Activated CD8-positive, alpha-beta memory T cell treated with anti-CD3 and anti-CD28 coated beads for 4 hours (primary cell): ENCODE measurements around the gene PRTFDC1.

Experiments
- DNase-seq, 2 donors: peaks; one replicate each; pipeline ENCODE4 v3.0.0-alpha.2; 2020; ENCODE audit warnings: low read depth in 2 of 2

Gene PRTFDC1

DNA sequence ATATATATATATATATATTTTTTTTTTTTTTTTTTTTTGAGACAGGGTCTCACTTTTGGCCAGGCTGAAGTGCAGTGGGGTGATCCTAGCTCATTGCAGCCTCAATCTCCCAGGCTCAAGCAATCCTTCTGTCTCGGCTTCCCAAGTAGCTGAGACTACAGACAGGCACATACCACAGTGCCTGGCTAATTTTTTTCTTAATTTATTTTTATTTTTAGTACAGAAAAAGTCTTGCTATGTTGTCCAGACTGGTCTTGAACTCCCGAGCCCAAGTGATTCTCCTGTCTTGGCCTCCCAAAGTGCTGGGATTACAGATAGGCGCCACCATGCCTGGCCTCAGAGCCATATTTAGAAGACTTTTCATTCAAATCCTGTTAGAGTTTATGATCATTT lies 79.6 kb downstream of the PRTFDC1 start:
- DNase-seq: no peak

GRCh38 chr10:24872049-24872789 lies 80.2 kb downstream of the PRTFDC1 start:
- DNase-seq: no peak

DNA sequence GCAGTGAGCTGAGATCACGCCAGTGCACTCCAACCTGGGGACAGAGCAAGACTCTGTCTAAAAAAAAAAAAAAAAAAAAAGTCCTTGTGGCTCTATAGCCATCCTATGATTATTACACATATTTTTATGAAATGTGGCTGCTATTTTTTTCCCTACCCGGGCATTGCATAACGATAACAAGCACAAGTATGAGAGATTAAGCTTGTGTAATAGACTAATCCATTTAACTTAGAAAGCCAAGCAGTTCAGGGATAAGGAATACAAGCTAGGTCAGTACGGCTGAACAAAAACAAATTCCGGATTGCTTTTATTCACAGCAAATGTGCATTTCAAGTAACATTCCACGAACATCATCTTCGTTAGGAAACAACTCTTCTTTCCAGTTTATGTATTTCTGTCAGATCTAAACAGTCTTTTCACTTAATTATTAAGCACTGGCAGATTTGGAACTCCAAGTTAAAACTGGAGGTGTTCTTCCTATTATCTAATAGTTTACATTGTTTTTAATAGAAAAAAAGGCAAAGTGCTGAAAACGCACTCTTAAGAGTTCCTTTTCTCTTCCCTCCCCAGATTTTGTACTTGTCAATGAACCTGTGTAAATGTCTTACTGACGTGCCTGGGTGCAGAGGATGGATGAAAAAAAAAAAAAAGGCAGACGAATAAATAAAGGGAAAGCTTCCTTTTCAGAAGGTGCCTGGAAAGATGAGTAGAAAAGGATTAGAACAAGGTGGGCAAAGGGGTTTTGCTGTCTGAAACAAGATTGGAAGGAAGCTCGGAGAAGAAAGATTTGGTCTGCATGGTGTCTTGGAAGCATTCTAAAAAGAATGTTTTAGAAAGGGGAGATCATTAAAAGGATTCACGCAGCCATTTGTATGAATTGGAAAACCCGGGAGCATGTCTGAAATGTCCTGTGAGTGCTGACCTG lies 81.1 kb downstream of the PRTFDC1 start:
- DNase-seq: no peak

DNA sequence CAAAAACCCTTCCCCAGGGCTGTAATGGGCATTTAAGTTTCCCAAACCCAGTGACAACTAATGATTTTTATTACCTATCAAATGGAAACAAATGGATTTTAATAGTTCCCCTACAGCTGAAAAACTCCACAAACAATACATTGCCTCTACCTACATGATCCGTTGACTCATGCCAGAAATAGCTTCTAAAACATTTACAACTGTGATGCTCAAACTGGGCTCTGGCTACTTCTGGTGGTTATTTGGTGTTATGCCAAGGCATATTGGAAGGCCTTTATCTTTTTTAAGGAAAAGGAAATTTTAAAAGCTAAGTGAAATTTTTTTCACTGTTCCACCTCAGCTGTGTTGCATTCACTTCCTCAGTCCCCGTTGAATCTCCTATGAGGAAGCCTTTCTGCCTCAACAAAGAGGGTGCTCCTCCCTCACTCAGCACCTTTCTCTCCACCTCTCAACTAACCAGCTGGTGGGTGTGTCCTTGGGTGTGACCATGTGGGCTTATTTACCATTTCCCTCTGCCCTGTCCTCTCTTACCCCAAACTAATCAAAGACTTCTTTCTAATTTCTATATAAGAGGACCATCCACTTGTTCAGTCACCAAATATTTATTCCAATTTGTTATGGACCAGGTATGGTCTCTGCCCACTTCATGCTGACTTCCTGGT lies 82.9 kb downstream of the PRTFDC1 start:
- DNase-seq: no peak

- no peak for DNase-seq
Observed at GRCh38 chr10:24866604-24867583, 85.5 kb downstream of the PRTFDC1 start.

DNA sequence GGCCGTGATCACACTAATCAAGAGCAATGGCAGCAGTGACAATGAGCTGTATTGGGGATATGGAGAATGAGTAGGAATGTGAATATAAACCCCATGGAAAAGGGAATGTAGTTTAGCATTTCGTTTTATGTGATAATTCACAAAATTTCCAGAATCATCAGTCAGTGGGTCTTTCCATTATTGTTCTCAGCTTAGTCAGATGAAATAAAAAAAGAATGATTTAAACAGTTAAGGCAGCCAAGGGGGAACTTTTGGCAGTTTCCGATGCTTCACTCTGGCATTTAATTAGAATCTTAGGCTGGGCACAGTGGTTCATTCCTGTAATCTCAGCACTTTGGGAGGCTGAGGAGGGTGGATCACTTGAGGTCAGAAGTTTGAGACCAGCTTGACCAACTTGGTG lies 86.6 kb downstream of the PRTFDC1 start:
- DNase-seq: no peak

DNA sequence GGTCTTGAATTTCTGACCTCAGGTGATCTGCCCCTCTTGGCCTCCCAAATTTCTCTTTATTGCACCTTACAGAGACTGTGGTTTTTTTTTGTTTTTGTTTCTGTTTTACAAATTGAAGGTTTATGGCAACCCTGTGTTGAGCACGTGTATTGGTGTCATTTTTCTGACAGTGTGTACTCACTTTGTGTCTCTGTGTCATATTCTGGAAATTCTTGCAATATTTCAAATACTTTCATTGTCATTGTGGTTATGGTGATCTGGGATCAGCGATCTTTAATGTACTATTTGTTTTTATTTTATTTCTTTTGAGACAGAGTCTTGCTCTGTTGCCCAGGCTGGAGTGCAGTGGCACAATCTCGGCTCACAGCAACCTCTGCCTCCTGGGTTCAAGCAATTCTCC lies 89.8 kb downstream of the PRTFDC1 start:
- no peak for DNase-seq

- DNase-seq: no peak
Observed at GRCh38 chr10:24858288-24859270, 93.8 kb downstream of the PRTFDC1 start.

GRCh38 chr10:24857031-24857725 lies 95.2 kb downstream of the PRTFDC1 start:
- DNase-seq: no peak

GRCh38 chr10:24854256-24854655 lies 98.2 kb downstream of the PRTFDC1 start:
- no peak for DNase-seq

GRCh38 chr10:24853661-24854060 lies 98.7 kb downstream of the PRTFDC1 start:
- DNase-seq: no peak

GRCh38 chr10:24851629-24852028 lies 100.8 kb downstream of the PRTFDC1 start:
- no peak for DNase-seq

DNA sequence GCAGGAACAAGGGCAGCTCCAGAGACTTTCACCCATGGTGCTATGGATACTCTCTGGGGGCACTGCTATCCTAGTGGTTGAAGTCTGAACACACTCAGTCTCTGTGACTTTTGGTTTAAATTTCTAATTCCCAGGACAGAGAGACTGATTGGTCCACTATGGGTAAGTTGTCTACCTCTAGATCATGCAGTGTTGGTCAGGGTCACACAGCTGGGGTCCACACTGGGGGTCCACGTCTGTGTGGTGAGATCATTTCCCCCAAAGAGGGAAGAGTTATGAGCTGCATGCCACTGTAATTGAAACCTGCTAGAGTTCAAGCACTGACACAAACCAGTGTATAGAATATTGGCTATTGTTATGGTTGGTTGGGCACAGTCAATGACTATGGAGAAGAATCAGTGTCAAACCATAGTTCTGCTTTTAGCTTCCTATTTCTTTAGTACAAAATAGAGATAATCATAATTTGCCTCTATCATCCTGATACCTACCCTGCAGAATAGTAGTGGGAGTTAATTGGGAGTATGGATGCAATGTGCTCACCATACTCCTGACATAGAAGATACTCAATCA lies 101.6 kb downstream of the PRTFDC1 start:
- DNase-seq: no peak

- DNase-seq: no peak
Observed at GRCh38 chr10:24849501-24850299, 102.7 kb downstream of the PRTFDC1 start.

DNA sequence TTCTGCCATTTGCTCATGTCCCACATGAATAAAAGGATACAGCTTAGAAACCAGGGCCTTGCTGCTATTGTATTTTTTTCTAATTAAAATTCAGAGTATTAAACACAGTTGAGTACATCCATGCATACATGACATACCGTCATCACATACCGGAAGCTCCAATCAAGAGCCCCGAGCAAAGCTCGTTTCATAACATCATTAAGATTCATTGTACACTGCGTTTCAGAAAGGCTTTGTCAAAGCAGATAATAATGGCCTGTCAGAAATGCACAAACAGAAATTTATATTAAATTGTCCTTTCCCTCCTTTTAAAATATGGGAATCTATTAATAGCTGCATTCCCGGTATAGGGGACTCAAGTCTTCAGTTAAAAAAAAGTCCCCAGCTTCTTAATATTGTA lies 103.4 kb downstream of the PRTFDC1 start:
- no peak for DNase-seq

DNA sequence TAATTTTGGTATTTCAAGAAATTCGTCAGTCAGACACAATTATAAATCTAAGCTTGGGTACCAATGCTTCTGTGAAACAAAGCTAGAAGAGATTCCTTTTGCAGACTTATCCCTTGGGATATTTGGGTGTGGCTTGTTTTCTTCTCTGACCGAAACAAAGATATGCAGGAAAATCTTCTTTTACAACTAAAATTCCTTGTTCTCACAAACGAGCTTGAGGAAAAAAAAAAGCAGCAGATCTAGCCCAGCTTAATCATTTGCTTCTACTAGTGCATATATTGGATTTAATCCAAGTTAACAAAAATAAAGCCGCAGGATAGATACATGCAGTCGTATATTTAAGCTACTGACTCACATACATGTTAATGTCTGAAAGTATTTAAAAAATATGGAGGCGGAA lies 104.2 kb downstream of the PRTFDC1 start:
- DNase-seq: no peak

- DNase-seq: no peak
Observed at GRCh38 chr10:24847112-24848070, 105.0 kb downstream of the PRTFDC1 start.
